H1 (cell line): Measurements from ENCODE around the gene IL2RA. TPM values are rescaled to one million over a fixed set of nuclear protein-coding genes. Genes with fewer than 3 reads are reported as not detected.

Source experiments
- CTCF ChIA-PET: fragments of 300-600 bp; sonication (Branson Sonifier 250); formaldehyde crosslinking; loops from one replicate; lab custom pipeline; 2021; ENCODE audit not compliant: partially characterized antibody; lab: Charles Lee
- POLR2A ChIA-PET: fragments of 300-600 bp; sonication (Branson Sonifier 250); formaldehyde crosslinking; loops from one replicate; lab custom pipeline; 2021; ENCODE audit warnings: inconsistent platforms; ENCODE audit not compliant: partially characterized antibody; lab: Charles Lee
- DNase-seq, 2 experiments: peaks; one replicate each; pipeline versions ENCODE4 v3.0.0 to v3.0.0-alpha.2; 2010 to 2022; ENCODE audit warnings: low spot score in 2 of 2, low read depth in 1 of 2, mixed read lengths in 1 of 2
- FAIRE-seq: peaks from 2 replicates; lab custom pipeline; 2011; peaks lifted over from hg19 to GRCh38; lab: Jason Lieb, UNC
- H2AFZ ChIP-seq: 2 replicates; pipeline ENCODE4 v1.8.1; 2012; ENCODE audit warnings: low read length, inconsistent platforms
- H2AK5ac ChIP-seq: 2 replicates; pipeline ENCODE4 v1.6.1; 2013; ENCODE audit warnings: low read depth, low read length
- H2BK120ac ChIP-seq: replicated peaks from 2 replicates; pipeline ENCODE3; 2013; ENCODE audit warnings: low read depth, low read length, inconsistent platforms
- H2BK12ac ChIP-seq: 2 replicates; pipeline ENCODE4 v1.6.1; 2013; ENCODE audit warnings: low read depth, low read length
- H2BK15ac ChIP-seq: 2 replicates; pipeline ENCODE4 v1.6.1; 2013; ENCODE audit warnings: low read length
- H2BK20ac ChIP-seq: 2 replicates; pipeline ENCODE4 v1.6.1; 2013; ENCODE audit warnings: low read length
- H2BK5ac ChIP-seq: 2 replicates; pipeline ENCODE4 v1.6.1; 2013; ENCODE audit warnings: low read depth, low read length
- H3K14ac ChIP-seq: 2 replicates; pipeline ENCODE4 v1.6.1; 2013; ENCODE audit warnings: inconsistent platforms; ENCODE audit not compliant: insufficient read length
- H3K18ac ChIP-seq: 2 replicates; pipeline ENCODE4 v1.6.1; 2013; ENCODE audit warnings: low read length; ENCODE audit errors: extremely low read depth
- H3K23ac ChIP-seq: 2 replicates; pipeline ENCODE4 v1.6.1; 2013; ENCODE audit warnings: inconsistent platforms; ENCODE audit not compliant: insufficient read length
- H3K23me2 ChIP-seq: 2 replicates; pipeline ENCODE4 v1.6.1; 2013; ENCODE audit warnings: low read depth, low read length
- H3K27ac ChIP-seq: 2 replicates; pipeline ENCODE4 v1.6.1; 2011; ENCODE audit warnings: low read depth, low read length, inconsistent platforms
- H3K27me3 ChIP-seq, 4 experiments: replicated peaks in 1 of 4; 1 replicate in 1 of 4; 2 replicates in 3 of 4; pipeline versions ENCODE4 v1.6.1 to v1.8.1; 2011 to 2013; ENCODE audit warnings: low read length in 3 of 4, mild to moderate bottlenecking in 3 of 4, inconsistent platforms in 2 of 4, mixed read lengths in 2 of 4, moderate library complexity in 1 of 4; ENCODE audit not compliant: control insufficient read depth in 3 of 4, insufficient read depth in 3 of 4; ENCODE audit errors: extremely low read depth in 1 of 4
- H3K36me3 ChIP-seq, 4 experiments: 2 replicates each; pipeline versions ENCODE4 v1.6.1 to v1.8.1; 2011 to 2013; ENCODE audit warnings: mild to moderate bottlenecking in 4 of 4, low read length in 3 of 4, moderate library complexity in 2 of 4, control low read depth in 1 of 4, inconsistent platforms in 1 of 4; ENCODE audit not compliant: insufficient read depth in 4 of 4, control insufficient read depth in 2 of 4
- H3K4ac ChIP-seq: replicated peaks from 2 replicates; pipeline ENCODE3; 2013; ENCODE audit warnings: low read length, low read depth, mixed read lengths, inconsistent platforms; ENCODE audit not compliant: insufficient read length
- H3K4me1 ChIP-seq, 4 experiments: replicated peaks in 1 of 4; 1 replicate in 1 of 4; 2 replicates in 3 of 4; pipeline versions ENCODE4 v1.6.1 to v1.8.1; 2011 to 2013; ENCODE audit warnings: low read length in 3 of 4, inconsistent platforms in 2 of 4, mixed read lengths in 1 of 4; ENCODE audit not compliant: insufficient read depth in 4 of 4, control insufficient read depth in 3 of 4
- H3K4me2 ChIP-seq, 2 experiments: 2 replicates each; pipeline versions ENCODE4 v1.6.1 to v1.8.1; 2011 to 2013; ENCODE audit warnings: low read depth in 2 of 2, low read length in 2 of 2, control low read depth in 1 of 2, inconsistent platforms in 1 of 2, mild to moderate bottlenecking in 1 of 2; ENCODE audit not compliant: insufficient read depth in 1 of 2
- H3K4me3 ChIP-seq, 4 experiments: fragments of 200-600, 300-600 bp in 1 of 4; sonication (generic), shearing (Covaris generic), sonication (Bioruptor Twin) in 1 of 4; 2 replicates each; pipeline versions ENCODE4 v1.5.1 to v1.8.1; 2011 to 2016; ENCODE audit warnings: low read length in 4 of 4, low read depth in 3 of 4, control low read depth in 2 of 4, inconsistent platforms in 2 of 4, mild to moderate bottlenecking in 2 of 4, mixed read lengths in 1 of 4, moderate library complexity in 1 of 4; ENCODE audit not compliant: insufficient read depth in 2 of 4; ENCODE audit errors: extremely low read depth in 1 of 4
- H3K56ac ChIP-seq: replicated peaks from 2 replicates; pipeline ENCODE3; 2013; ENCODE audit warnings: low read depth, mild to moderate bottlenecking, mixed read lengths, low read length, inconsistent platforms; ENCODE audit not compliant: insufficient read length
- H3K79me1 ChIP-seq: 2 replicates; pipeline ENCODE4 v1.6.1; 2013; ENCODE audit warnings: low read depth, low read length, control low read depth
- H3K79me2 ChIP-seq, 2 experiments: 2 replicates each; pipeline versions ENCODE4 v1.6.1 to v1.8.1; 2012 to 2013; ENCODE audit warnings: low read length in 2 of 2, mild to moderate bottlenecking in 2 of 2, inconsistent platforms in 1 of 2; ENCODE audit not compliant: insufficient read depth in 2 of 2, control insufficient read depth in 1 of 2
- H3K9ac ChIP-seq, 4 experiments: replicated peaks in 1 of 4; 1 replicate in 1 of 4; 2 replicates in 3 of 4; pipeline versions ENCODE4 v1.6.1 to v1.8.1; 2011 to 2013; ENCODE audit warnings: low read depth in 3 of 4, low read length in 3 of 4, control low read depth in 2 of 4, mild to moderate bottlenecking in 2 of 4, moderate library complexity in 2 of 4, inconsistent platforms in 1 of 4; ENCODE audit errors: extremely low read depth in 1 of 4
- H3K9me3 ChIP-seq, 2 experiments: 2 replicates each; pipeline versions ENCODE4 v1.6.1 to v1.8.1; 2012 to 2013; ENCODE audit warnings: mild to moderate bottlenecking in 2 of 2, moderate library complexity in 2 of 2, control low read depth in 1 of 2, inconsistent platforms in 1 of 2, low read depth in 1 of 2, low read length in 1 of 2, mixed read lengths in 1 of 2; ENCODE audit not compliant: insufficient read depth in 2 of 2
- H4K20me1 ChIP-seq, 2 experiments: replicated peaks in 1 of 2; 2 replicates each; pipeline versions ENCODE3 to v1.8.1; 2011 to 2013; ENCODE audit warnings: inconsistent platforms in 2 of 2, low read length in 2 of 2, mild to moderate bottlenecking in 1 of 2; ENCODE audit not compliant: insufficient read depth in 2 of 2, control insufficient read depth in 1 of 2
- H4K5ac ChIP-seq: 2 replicates; pipeline ENCODE4 v1.6.1; 2013; ENCODE audit warnings: low read length, low read depth, mixed read lengths, inconsistent platforms; ENCODE audit not compliant: insufficient read length
- H4K8ac ChIP-seq: 2 replicates; pipeline ENCODE4 v1.8.0; 2013; ENCODE audit warnings: mild to moderate bottlenecking, moderate library complexity, low read length, inconsistent platforms; ENCODE audit not compliant: insufficient read depth; ENCODE audit errors: extremely low read depth
- H4K91ac ChIP-seq: replicated peaks from 2 replicates; pipeline ENCODE3; 2013; ENCODE audit warnings: low read length, mixed read lengths, inconsistent platforms; ENCODE audit not compliant: insufficient read length
- CEBPB ChIP-seq: IDR thresholded peaks from 2 replicates; pipeline ENCODE4 v1.6.1; 2012; ENCODE audit warnings: low read depth, low read length
- JUN ChIP-seq: IDR thresholded peaks from 2 replicates; pipeline ENCODE4 v1.6.1; 2011; ENCODE audit warnings: low read depth, mild to moderate bottlenecking, improper control_type of control experiment, low read length
- NANOG ChIP-seq: IDR thresholded peaks from 2 replicates; pipeline ENCODE4 v1.6.1; 2011; ENCODE audit warnings: low read length, low read depth, mild to moderate bottlenecking, inconsistent platforms; ENCODE audit not compliant: insufficient read depth, poor library complexity, severe bottlenecking
- RBBP5 ChIP-seq: IDR thresholded peaks from 2 replicates; pipeline ENCODE4 v1.7.1; 2012; ENCODE audit warnings: low read depth, mild to moderate bottlenecking, inconsistent platforms, low read length, moderate library complexity, borderline replicate concordance
- SIN3A ChIP-seq, 2 experiments: IDR thresholded peaks in 1 of 2; conservative IDR thresholded peaks in 1 of 2; 2 replicates each; pipeline ENCODE4 v1.6.1; 2011 to 2012; ENCODE audit warnings: low read length in 2 of 2, improper control_type of control experiment in 1 of 2, low read depth in 1 of 2, mild to moderate bottlenecking in 1 of 2
- SP1 ChIP-seq: IDR thresholded peaks from 2 replicates; pipeline ENCODE4 v1.6.1; 2011; ENCODE audit warnings: low read depth, low read length
- WGBS, 2 experiments: shearing (Covaris generic) in 1 of 2; methylation state at CpG; one replicate each; pipeline versions ENCODE4 v1.1.6 to v1.1.7; 2013 to 2015; ENCODE audit warnings: low lambda C conversion rate in 2 of 2, mixed read lengths in 2 of 2, inconsistent platforms in 1 of 2, low coverage in 1 of 2, missing lambda C conversion rate in 1 of 2; ENCODE audit not compliant: insufficient replicate concordance in 2 of 2, insufficient coverage in 1 of 2, insufficient read length in 1 of 2; ENCODE audit errors: extremely low coverage in 1 of 2, missing lambda C conversion rate in 1 of 2; 5-methylcytosine and 5-hydroxymethylcytosine counted together
- polyA plus RNA-seq, 7 experiments: library from polyadenylated mRNA; depleted of rRNA in 3 of 7; stranded (reverse) in 5 of 7; unstranded in 2 of 7; fragments of >200 nt in 5 of 7; fragments of 200-250 nt in 2 of 7; gene quantifications; 1 replicate in 5 of 7; 2 replicates in 1 of 7; 4 replicates in 1 of 7; pipeline versions ENCODE4 v1.2.1 to v1.2.3, GENCODE V29; 2011 to 2013; ENCODE audit warnings: missing spikeins in 2 of 7, mixed read lengths in 2 of 7
- total RNA-seq: library from RNA; stranded (reverse); fragmentation: NEBNext Ultra II Directional; extraction: Animal tissue kit (Norgen Biotek cat#: 25700); gene quantifications from 2 replicates; pipeline ENCODE4 v1.2.1, GENCODE V29; 2021
- TF ChIP-seq, protein P1 (sequence below): IDR thresholded peaks from 2 replicates; pipeline ENCODE4 v1.6.1; 2011; ENCODE audit warnings: low read length, improper control_type of control experiment

The IL2RA gene
- total and polyA plus RNA-seq, 2 of the 8 experiments (the other 6 are each of a cell fraction or from before 2014, with no cell fraction given), result not detected

DNA sequence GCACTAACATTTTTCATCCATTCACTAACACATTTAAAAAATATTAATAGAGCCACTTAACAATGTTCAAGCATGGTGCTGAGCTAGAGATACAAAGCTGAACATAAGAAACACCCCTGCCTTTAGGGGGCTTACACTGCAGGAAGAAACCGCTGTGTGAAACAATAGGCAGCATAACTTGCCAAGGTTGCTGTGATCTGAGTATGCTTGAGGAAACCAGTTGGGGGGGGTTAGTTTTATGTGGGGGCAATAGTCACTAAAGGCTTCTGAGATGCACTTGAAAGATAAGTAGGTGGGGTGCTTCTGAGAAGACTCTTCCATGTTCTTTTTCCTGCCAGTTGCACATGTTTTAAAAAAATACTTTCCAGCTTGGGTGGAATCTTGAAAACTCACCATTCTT is 29.5 kb upstream of the IL2RA start:
- Histone ChIP-seq H3K9me3 (no peaks in the 10 kb centered on the region), H3K79me1 (peaks cover 5% of the 10 kb centered on the region), H3K4me3 (peak overlapping the region in 1 of 4 experiments; percentile 18; a peak in 2 of 8 replicates), H2BK12ac (no peak overlapping the region), H3K9ac (no peak overlapping the region), H4K91ac (no peak overlapping the region), H3K4ac (no peak overlapping the region), H3K4me1 (peaks cover 2 to 23% (median 13%) of the 10 kb centered on the region in 4 experiments; a peak in 5 of 7 replicates), H3K23ac (no peak overlapping the region), H4K8ac (no peak overlapping the region), H2BK20ac (no peak overlapping the region), H2BK15ac (no peak overlapping the region), H3K14ac (no peak overlapping the region), H4K5ac (no peak overlapping the region), H2AFZ (no peak overlapping the region), H3K23me2 (peaks cover 6% of the 10 kb centered on the region; the same call in 1 of the 2 replicates), H3K27me3 (no peaks in the 10 kb centered on the region), H3K18ac (no peak overlapping the region), H2AK5ac (no peak overlapping the region), H2BK5ac (no peak overlapping the region), H3K36me3 (no peaks in the 10 kb centered on the region), H2BK120ac (no peak overlapping the region), H4K20me1 (peaks cover 17 to 21% of the 10 kb centered on the region in 2 experiments)
- WGBS, 2 experiments, result 29% methylated on average over 1 of the region's 1 CpG; no CpG with 5 or more reads in 1 of the 2 experiments
- DNase-seq (no peak), FAIRE-seq (no peak)
- TF ChIP-seq SP1, result no peak
- no peak for TF ChIP-seq NANOG
- TF ChIP-seq CEBPB, result no peak
- TF ChIP-seq RBBP5, result no peak
- no peak for TF ChIP-seq JUN
- no peak for TF ChIP-seq SIN3A (conservative IDR thresholded peaks at IDR 0.05 in 1 of 2, IDR thresholded peaks at IDR 0.05 in 1 of 2; ENCODE audit: low read depth in 1 of 2, low read length in 2 of 2)
- TF ChIP-seq, protein P1, sequence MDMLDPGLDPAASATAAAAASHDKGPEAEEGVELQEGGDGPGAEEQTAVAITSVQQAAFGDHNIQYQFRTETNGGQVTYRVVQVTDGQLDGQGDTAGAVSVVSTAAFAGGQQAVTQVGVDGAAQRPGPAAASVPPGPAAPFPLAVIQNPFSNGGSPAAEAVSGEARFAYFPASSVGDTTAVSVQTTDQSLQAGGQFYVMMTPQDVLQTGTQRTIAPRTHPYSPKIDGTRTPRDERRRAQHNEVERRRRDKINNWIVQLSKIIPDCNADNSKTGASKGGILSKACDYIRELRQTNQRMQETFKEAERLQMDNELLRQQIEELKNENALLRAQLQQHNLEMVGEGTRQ, result no peak
- TF ChIP-seq, all 59 proteins: peak for 0
- Histone ChIP-seq H3K4me2 (peak overlapping the region; percentile 20 to 96; a peak in 3 of 4 replicates), H3K27ac (no peak overlapping the region), H3K56ac (no peak overlapping the region), H3K79me2 (peaks cover 40 to 74% of the 10 kb centered on the region in 2 experiments)
- ChIA-PET POLR2A (interaction anchor here (1.7 to 3.5 kb wide), 2 partner anchors 15 to 111 kb away, joined by 4 to 12 read pairs; partner anchors contain the start of gene PFKFB3), CTCF (interaction anchor here (0.6 to 1.5 kb wide), 6 partner anchors 49 to 588 kb away, joined by 3 to 6 read pairs (median 3); no protein-coding TSS in a partner anchor)
